Endothelial cell of umbilical vein (primary cell): ENCODE data around the gene USP2.

Source experiments
- JUN ChIP-seq: IDR thresholded peaks from 2 replicates; pipeline ENCODE4 v1.6.1; 2011; ENCODE audit warnings: borderline replicate concordance, low read depth; ENCODE audit not compliant: insufficient read length, insufficient read depth
- MYC ChIP-seq: IDR thresholded peaks from one replicate; pipeline ENCODE4 v1.6.1; 2011; ENCODE audit warnings: mild to moderate bottlenecking, low read depth, low read length
- POLR2A ChIP-seq: IDR thresholded peaks from 2 replicates; pipeline ENCODE4 v1.6.1; 2012; ENCODE audit warnings: low read depth, mild to moderate bottlenecking, control low read depth, low read length
- TF ChIP-seq, protein P1 (sequence below), 2 donors: IDR thresholded peaks; 1 replicate in 1 of 2; 2 replicates in 1 of 2; pipeline ENCODE4 v1.5.1; 2011; ENCODE audit warnings: low read length in 2 of 2, mild to moderate bottlenecking in 2 of 2, moderate library complexity in 2 of 2, control low read depth in 1 of 2, inconsistent platforms in 1 of 2, low read depth in 1 of 2; ENCODE audit not compliant: insufficient read depth in 1 of 2; ENCODE audit errors: extremely low read depth in 1 of 2

DNA sequence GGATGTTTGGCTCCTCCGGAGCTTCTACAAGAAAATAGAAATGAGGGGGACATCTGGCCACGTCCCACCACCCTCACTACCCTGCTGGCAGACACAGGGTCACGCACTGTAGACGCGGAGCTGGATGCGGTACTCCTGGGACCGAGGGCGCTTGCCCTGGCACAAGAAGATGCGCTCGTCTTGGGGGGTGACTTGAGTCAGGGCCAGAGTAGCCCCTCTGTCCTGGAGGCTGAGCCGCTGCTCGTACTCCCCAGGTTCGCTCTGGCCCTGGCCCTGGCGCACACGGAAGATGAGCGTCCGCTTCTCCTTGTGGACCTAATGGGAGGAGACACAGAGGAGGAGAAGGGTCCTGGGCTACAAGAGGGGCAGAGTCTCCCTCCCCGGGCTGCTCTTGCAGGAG, 66.8 kb downstream of the USP2 start:
- TF ChIP-seq POLR2A (no peak), JUN (no peak), MYC (no peak)
- TF ChIP-seq, protein P1, sequence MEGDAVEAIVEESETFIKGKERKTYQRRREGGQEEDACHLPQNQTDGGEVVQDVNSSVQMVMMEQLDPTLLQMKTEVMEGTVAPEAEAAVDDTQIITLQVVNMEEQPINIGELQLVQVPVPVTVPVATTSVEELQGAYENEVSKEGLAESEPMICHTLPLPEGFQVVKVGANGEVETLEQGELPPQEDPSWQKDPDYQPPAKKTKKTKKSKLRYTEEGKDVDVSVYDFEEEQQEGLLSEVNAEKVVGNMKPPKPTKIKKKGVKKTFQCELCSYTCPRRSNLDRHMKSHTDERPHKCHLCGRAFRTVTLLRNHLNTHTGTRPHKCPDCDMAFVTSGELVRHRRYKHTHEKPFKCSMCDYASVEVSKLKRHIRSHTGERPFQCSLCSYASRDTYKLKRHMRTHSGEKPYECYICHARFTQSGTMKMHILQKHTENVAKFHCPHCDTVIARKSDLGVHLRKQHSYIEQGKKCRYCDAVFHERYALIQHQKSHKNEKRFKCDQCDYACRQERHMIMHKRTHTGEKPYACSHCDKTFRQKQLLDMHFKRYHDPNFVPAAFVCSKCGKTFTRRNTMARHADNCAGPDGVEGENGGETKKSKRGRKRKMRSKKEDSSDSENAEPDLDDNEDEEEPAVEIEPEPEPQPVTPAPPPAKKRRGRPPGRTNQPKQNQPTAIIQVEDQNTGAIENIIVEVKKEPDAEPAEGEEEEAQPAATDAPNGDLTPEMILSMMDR (IDR thresholded peaks at IDR 0.05; ENCODE audit: extremely low read depth in 1 of 2, insufficient read depth in 1 of 2, low read depth in 1 of 2, low read length in 2 of 2): no peak
